Erythroblast (primary cell): Measurements from ENCODE around the gene RRAGD.

Experiments
- DNase-seq, 2 experiments: peaks; one replicate each; lab custom pipeline; 2025; lab: John Stamatoyannopoulos, UW
- GATA1 ChIP-seq: IDR thresholded peaks from 2 replicates; pipeline ENCODE4 v1.6.1; 2011; ENCODE audit warnings: low read depth, mild to moderate bottlenecking, control low read depth, low read length, moderate library complexity
- POLR2A ChIP-seq: IDR thresholded peaks from 2 replicates; pipeline ENCODE4 v1.6.1; 2011; ENCODE audit warnings: mild to moderate bottlenecking, low read length

The RRAGD gene, protein sequence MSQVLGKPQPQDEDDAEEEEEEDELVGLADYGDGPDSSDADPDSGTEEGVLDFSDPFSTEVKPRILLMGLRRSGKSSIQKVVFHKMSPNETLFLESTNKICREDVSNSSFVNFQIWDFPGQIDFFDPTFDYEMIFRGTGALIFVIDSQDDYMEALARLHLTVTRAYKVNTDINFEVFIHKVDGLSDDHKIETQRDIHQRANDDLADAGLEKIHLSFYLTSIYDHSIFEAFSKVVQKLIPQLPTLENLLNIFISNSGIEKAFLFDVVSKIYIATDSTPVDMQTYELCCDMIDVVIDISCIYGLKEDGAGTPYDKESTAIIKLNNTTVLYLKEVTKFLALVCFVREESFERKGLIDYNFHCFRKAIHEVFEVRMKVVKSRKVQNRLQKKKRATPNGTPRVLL

DNA sequence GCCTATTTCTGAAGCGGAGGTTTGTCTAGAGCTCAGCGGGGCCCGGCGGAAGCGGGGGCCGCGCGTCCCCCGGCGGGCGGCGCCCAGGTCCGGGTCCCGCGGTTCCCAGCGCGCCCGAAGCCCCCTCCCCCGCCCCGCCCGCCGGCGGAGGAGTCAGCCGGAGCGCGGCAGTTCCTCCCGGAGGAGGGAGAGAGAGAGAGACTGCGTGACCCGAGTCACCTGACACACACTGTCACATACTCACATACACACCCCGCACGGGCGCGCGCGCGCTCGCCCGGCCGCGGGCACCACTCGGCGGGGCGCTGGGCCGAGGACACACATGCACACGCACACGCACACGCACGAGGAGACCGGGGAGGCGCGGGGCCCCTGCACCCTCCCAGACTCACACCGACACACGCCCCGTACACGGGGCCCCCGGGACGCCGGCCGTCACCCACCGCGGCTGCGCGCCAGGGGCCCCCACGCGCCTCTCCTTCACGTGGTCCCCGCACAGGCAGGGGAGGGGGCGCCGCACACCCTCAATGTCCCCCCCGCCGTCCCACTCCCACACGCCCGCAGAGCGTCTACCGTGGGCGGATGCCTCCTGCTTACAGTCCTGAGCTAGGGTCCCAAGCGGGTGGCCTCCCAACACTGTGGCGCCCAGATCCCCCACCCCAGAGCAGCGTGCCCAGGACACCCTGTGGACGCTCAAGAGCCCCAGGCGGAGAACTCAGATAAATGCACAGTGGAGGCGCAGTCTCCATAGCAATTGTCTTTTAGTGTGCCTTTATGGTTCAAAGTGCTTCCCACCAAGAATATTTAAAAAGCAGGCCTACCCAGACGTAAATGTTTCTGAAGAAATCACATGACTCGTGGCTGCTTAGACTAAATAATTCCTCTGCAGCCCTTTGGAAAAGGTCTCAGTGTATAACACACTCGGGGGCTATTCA lies at the start of gene RRAGD:
TSS of gene RRAGD (minus strand) at position 203 of the 935 bp plus-strand sequence. CDS start 280 bp downstream, outside the sequence.
- DNase-seq, result peak; percentile 60 to 69
- TF ChIP-seq GATA1 (no peak), POLR2A (peak; percentile 41)

DNA sequence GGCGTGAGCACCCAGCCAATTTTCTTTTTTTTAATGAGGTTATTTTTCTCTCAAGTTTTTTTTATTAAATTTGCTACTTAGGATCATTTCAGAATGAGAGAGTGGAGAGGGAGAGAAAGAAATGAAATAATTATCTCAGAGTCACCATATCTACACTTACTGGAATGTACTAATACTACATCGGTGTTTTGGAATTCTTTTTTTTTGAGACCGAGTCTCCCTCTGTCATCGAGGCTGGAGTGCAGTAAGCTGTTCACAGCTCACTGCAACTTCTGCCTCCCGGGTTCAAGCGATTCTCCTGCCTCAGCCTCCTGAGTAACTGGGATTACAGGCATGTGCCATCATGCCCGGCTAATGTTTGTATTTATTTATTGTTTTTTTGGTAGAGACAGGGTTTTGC lies 48.6 kb upstream of the RRAGD start:
- DNase-seq, result no peak

DNA sequence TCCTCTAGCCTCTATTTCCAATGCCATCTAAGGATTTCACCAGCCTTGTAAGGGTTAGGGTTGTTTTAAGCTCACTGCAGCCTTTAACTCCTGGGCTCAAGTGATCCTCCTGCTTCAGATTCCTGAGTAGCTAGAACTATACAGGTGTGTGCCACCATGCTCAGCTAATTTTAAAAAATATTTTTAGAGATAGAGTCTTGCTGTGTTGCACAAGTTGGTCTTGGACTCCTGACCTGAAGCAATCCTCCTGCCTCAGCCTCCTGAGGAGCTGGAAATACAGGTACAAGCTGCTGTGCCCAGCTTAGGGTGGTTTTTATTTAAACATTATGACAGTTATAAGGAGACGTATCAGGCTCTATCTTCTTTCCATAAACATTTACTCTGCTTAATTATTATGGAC lies 47.4 kb upstream of the RRAGD start:
- no peak for DNase-seq
- no peak for TF ChIP-seq POLR2A
- no peak for TF ChIP-seq GATA1

More for the DNA sequence above, 48.6 kb upstream of the RRAGD start:
- TF ChIP-seq POLR2A, result no peak

DNA sequence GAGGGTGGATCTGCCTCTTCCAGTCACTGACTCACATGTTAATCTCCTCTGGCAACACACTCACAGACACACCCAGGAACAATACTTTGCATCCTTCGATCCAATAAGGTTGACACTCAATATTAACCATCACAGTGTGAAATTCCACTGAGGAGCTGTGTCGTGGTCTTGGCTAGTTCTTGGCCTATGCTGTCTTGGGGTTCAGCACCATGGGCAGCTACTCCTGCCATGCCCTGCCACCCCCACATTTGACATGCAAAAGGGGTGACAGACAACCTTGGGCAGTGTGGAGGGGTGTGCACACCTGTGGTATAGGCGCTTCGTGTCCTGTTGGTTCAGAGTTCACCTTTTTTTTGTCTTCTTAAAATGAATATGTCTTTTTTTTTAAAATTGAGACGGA lies 46.6 kb upstream of the RRAGD start:
- TF ChIP-seq POLR2A (no peak), GATA1 (no peak)
- no peak for DNase-seq

DNA sequence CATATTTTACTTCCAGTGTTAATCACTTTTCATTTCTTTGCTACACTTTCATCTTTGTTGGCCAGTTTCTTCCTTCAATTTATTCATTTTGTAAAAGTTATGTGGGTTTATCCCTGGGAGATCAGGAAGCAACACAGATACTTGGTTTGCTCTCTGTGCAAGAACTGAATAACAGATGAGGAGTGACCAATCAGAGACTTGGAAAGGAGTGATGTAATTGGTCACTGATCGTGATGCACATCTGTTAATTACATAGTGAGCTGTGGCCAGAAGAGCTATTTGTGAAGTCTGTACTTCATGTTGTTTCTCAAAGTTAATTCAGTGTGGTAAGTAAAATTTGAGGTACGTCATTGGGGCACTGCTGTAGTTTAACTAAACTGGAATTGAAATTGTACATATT lies 42.2 kb upstream of the RRAGD start:
- TF ChIP-seq POLR2A (no peak), GATA1 (no peak)
- DNase-seq, result no peak

DNA sequence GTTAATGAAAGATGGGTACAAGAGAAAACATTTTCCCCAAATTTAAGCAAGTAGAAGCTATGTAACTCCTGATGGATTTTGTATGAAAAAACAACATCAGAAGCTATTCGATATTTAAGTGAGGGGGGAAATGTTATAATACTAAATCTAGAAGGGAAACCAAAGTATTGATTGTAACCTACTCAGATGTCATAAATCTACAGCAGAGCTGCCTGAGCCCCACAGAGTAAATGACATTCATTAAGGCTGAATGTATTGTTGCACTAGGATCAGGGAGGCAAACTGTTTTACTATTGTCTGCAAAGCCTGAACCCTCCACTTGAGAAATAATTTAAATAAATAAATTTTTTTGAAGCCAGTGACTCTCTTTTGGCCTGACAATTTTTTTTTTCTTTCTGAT lies 40.2 kb upstream of the RRAGD start:
- no peak for DNase-seq
- TF ChIP-seq POLR2A, result no peak
- no peak for TF ChIP-seq GATA1

DNA sequence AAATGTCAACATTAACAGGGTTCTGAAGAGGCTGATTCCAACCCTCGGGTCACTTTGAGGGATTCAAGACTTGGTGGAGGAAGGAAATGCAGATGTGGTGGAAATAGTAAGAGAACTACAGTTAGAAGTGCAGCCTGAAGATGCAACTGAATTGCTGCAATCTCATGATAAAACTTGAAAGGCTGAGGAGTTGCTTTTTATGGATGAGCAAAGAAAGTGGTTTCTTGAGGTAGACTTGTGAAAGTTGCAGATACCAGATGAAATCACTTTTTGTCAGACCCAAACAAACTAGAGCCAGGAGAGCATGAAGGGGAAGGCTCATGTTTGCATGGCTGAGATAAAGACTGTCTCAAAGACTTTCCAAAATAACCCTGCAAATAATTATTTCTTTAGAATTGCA lies 37.1 kb upstream of the RRAGD start:
- TF ChIP-seq GATA1, result no peak
- no peak for TF ChIP-seq POLR2A
- no peak for DNase-seq

DNA sequence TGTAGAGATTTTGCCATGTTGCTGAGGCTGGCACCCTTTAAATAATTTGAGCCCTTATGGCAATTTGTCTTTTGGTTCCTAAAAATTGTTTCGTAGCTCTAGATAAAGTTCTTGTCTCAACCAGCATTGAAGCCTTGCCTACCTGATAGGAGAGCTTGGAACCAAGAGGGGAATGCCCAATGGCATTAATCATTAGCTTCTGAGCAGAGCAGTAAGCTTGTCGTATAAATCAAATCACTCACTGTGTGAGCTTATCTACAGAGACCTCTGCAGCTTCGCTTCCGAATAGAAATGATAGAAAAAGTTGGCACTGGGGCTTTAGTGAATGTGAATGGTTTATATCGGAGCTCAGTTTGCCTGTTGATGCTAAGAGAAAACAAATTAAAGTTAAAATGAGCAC lies 31.6 kb upstream of the RRAGD start:
- TF ChIP-seq POLR2A (no peak), GATA1 (no peak)
- no peak for DNase-seq

DNA sequence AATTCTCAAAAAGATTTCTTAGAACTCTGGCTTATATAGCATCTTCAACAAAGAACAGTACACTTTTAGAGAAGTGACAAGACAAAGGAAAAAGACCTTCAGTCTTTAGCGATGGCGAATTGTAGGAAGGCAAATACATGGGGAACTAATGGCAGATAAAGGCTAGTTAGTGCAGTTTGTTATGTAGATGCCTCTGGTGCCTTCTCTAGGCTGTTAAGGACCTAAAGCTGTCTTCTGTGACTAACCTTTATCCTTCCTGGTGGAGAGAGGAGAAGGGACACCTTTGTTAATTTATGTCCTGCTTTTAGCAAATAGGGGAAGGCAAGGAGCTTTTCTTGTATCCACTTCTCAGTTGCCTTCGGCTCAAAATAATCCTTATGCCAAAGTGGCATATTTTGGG lies 28.1 kb upstream of the RRAGD start:
- no peak for TF ChIP-seq GATA1
- no peak for TF ChIP-seq POLR2A
- no peak for DNase-seq

DNA sequence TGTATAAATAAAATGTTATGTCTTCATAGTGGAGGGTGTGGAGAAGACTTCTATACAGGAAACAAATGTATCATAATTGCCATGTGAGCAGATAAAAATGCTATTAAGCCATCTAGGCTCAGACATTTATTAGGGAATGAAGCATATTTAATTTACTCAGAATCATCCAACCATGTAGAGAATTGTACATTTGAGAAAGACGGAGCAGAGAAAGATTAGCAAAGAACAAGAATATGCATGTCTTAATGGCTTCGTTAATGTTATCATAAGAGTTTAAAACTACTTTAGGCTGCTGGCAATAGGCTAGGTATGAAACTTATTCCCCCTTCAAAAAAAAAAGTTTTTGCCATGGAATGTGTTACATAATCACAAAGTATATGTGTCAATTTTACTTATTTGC lies 26.9 kb upstream of the RRAGD start:
- no peak for DNase-seq
- TF ChIP-seq GATA1, result no peak
- no peak for TF ChIP-seq POLR2A

DNA sequence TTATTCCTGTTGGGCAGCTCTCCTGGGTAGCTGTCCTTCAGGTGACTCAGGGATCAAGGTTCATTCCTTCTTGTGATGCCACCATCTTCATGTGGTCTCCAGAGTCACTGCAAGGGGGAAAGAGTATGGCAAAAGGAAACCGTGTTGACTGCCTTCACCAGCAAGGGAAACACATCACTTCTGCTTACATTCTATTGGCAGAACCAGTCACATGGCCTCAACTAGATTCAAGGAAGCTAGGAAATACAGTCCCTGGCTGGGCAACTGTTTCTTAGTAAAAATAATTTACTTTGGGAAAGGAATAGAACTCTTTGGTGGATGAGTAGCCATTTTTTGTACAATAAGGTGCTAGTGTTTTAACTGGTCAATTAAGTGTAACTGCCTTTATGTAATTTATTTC lies 26.2 kb upstream of the RRAGD start:
- TF ChIP-seq GATA1 (no peak), POLR2A (no peak)
- DNase-seq, result no peak

DNA sequence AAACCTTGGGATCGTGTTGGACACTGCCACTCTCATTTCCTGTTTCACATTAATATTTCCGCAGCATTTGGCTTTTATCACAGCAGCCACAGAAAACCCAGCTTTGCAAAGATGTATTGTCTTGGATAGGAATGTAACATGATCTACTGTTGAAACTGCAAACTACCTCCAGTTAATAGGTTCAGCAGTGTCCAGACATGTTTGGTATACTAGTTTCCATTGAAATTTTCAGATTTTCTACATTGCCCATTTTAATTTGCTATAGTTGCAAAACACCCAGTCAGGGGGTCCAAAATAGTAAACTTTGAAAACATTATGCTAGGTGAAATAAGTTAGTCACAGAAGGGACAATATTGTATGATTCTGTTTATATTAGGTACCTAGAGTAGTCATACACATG lies 24.2 kb upstream of the RRAGD start:
- no peak for DNase-seq
- no peak for TF ChIP-seq POLR2A
- TF ChIP-seq GATA1, result no peak

DNA sequence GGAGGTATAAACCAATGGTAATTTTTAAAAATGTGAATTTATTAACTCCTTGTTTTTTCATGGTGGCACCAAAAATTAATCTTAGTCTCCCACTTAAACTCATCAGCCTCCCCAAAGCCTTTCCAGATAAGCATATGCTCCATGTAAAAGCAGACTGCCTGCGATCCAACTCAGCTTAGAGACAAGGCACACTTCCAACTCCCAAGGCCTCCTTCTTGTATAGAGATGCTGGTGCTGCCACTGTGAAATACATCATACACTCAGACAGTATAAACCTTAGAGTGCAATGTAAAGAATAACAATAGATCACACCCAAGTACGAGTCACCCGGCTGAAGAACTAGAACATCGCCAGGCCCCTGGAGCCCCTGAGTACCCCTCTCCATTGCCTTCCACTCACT lies 22.9 kb upstream of the RRAGD start:
- peak in 1 of 2 experiments; percentile 2 for DNase-seq

DNA sequence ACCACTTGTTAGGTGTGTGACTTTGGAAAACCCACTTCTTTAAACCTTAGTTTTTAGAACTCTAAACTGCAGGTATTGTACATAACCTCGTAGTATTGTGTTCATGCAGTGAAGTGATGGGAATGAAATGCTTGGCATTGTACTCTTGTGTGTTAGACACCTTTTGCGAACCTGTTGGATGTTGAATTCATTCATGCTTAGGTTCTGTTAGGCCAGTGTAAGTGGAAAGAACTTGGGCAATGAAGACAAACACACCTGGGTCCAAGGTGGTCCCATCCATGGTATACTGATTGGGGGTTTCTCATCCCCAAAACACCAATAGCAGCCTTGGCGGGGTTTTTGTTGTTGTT lies 22.1 kb upstream of the RRAGD start:
- no peak for TF ChIP-seq POLR2A
- no peak for TF ChIP-seq GATA1
- DNase-seq, result no peak

More for the DNA sequence above, 22.9 kb upstream of the RRAGD start:
- TF ChIP-seq POLR2A, result no peak
- no peak for TF ChIP-seq GATA1
